GM21723 (cell line): ENCODE data around the gene PCSK4.
"Not testable (repeated sequence)": the region's sequence is repeated elsewhere in the genome, so short reads cannot be mapped to it uniquely, and the experiment has no call there.

ENCODE experiments used
- ATAC-seq: cut with Tn5 transposase; IDR thresholded peaks from one replicate; pipeline ENCODE4 v1.9.1; 2021; ENCODE audit warnings: mild to moderate bottlenecking, moderate library complexity; ENCODE audit not compliant: unreplicated experiment

Gene PCSK4

DNA sequence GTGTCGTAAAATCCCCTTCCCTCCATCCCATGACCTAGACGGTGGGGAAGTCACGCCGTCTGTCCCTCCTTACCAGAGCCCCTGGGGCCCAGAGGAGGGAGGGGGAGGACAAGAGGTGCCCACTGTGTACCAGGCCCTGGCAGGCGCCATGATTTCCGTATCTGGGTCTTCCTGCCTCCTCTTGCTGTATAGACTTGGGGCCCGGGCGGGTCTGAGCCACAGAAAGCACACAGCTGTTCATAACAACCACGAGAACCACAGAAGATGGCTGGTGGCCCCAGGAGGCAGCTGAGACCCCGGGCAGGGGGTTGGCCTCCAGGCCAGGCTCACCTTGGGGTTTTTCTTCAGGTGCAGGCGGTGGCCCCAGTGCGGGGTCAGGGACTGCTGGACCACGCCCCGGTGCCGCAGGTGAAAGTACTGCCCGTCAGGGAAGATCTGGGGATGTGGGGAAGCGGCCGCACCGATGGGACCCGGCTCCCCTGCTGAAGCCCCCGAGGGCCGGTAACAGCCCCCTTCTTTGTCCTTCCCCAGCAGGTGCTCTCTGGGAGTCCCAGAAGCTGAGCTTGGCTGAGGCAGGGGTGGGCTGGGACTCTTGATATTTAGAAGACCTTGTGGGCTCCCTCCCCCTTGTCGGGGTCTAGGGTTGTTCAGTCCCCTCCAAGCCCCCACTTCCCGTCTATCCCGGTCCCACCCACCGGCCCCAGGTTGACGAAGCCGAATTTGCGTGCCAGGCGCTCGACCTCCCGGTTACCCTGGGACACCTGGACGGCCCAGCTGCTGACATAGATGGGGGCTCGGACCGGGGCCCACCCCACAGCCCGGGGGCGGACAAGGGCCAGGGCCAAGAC lies 463 bp downstream of the PCSK4 start:
- ATAC-seq, result no peak

DNA sequence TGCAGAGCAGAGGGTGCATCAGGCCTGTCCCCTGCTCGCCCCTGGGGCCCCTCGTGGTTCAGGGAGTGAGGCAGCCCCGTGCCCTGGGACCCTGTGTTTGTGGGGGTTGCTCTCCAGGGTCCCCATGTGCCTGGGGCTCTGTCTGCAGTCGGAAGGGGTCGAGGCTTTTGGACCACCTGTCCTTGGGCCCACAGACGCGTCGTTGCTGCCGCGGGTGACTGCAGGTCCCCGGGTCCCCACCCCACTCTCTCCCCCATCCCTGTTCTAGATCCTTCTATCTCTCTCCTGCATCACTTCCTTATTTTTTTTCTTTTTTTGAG lies 1.9 kb downstream of the PCSK4 start:
- ATAC-seq, result no peak

DNA sequence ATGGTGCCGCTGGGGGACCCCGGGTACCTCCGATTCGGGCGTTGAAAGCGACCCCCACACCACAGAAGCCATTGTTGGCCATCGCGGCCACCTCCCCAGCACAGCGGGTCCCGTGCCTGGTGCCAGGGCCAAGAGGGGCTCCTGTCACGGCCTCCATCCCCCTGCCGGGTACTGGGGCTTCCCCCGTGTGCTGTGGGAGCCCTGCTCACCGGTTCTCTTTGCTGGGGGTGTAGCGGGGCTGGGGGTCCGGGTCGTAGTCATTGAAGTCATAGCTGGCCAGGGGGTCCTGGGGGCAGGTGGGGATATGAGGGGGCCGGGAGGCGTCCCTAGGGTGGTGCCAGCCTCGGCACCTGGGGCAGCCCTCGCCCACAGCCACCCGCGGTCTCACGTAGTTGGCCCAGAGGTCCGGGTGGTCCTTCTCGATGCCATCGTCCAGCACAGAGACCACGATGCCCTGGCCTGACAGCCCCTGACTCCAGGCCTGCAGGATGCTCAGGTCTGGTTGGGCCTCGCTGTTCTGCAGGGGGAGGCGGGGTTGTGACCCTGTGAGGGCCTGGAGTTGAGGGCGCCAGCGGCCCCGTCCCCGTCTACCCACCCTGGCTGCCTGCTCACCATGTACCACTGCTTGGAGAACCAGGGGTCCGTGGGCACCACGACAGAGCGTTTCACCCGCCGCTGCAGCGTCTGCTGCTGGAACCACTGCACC lies 2.4 kb downstream of the PCSK4 start:
- ATAC-seq, result no peak

DNA sequence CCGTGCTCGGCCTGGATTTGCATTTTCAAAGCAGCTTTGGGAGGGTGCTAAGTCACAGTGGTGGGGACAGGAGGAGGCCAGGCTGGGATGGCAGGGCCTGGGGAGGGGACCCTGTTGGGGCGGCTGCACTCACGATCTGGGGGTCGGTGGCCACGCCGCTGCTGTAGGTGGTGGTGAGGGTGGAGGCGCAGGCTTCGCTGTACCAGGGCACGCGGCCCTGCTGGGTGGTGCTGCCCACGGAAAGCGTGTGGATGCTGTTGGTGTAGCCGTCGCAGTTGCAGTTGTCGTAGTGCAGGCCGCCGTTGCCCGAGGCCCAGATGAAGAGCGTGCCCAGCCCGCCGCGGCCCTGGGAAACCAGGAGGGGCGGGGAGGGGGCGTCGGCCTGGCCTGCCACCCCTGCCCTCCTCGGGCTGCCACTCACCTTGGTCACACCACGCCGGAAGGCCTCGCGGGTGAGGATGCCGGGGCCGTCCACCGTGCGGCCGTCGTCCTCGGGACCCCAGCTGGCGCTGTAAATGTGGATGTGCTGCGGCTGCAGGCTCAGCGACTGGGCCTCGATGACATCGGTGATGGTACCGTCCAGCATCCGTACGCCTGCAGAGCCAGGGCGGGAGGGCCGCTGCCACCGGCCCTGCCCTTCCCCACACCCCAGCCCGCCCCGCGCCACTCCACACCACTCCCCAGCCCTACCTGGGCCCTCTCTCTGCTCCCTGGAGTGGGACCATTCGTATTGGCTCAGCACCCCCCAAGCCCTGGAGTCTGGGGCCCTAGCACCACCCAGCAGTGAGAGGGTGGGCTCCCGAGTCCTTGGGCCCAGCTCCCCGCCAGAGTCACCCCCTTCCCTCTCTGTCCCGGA lies 3.2 kb downstream of the PCSK4 start:
- no peak for ATAC-seq

DNA sequence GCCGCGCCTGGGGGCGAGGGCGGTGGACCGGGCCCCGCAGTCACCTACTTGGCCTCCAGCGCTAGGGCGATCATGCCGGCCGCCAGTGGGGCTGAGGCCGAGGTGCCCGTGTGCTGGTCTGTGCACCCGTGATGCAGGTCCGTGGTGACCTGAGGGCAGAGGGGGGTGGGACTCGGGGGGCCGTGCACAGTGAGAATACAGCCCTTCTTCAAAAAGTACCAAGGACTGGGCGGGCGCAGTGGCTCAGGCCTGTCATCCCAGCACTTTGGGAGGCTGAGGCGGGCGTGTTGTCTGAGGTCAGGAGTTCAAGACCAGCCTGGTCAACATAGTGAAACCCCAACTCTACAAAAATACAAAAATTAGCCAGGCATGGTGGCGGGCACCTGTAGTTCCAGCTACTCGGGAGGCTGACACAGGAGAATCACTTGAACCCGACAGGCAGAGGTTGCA lies 6.1 kb downstream of the PCSK4 start:
- no peak for ATAC-seq

DNA sequence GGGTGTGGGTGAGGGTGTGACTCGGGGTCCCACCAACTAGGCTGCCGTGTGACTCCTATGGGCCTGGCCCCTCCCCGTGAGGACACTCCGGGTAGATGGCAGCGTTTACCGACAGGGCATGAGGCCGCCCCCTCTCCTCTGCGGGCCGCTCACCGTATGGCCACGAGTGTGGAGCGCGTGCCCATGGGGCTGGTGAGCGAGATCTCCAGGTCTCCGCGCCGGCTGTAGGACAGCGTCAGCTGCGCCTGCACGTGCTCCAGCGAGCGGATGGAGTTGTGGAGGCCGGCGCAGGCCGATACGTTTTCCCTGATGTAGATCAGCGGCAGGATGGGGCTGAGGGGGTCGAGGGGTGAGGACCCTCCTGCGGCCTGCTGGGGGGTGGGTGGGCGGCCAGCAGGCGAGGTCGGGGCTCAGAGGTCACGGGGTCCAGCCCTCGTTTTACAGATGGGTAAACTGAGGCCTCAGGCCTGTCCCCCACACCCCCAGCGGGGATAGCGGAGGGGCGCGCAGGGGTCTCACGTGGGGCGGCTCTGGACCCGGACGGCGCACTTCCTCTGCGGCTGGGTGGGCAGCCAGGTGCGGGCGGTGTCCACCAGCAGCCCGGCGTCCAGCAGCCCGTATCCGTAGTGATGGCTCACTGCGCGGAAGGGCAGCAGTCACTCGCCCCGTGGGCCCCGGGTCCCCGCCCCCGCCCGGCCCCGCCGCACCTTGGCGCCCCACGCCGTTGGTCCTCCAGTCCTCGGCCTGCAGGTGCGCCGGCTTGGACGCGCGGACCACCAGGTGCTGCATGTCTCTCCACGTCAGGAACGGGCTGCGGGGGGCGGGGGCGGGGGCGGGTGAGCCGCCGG lies 6.8 kb downstream of the PCSK4 start:
- ATAC-seq, result no peak

DNA sequence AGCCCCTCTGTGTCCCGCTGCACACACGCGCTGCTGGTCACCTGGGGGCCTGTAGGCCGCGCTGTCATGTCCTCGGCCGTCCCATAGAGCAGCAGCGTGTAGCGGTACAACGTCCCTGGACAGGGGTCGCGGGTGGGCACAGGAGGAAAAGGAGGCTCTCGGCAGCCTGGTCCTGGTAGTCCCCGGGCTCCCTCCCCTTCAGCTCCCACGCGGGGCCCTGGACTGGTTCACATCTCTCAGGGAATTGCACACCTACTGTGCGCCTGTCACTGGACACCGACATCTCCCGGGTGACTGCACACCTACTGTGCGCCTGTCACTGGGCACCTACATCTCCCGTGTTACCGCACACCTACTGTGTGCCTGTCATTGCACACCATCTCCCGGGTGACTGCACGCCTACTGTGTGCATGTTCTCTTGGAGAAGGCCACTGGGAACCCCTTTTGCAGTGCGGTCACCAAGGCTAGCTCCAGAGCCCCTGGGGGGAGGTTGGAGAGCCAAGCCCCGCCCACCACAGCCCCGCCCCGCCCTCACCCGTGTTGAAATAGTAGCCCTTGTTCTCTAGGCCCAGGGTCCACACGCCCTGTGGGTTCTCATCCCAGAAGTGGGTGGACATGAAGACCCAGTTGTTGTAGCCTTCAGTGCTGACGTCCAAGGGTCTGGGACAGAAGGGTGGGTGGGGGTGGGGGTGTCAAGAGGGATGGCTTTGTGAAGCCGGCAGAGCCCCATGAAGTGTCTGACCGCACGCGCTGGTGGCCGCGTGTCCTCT lies 7.6 kb downstream of the PCSK4 start:
- ATAC-seq, result no peak

DNA sequence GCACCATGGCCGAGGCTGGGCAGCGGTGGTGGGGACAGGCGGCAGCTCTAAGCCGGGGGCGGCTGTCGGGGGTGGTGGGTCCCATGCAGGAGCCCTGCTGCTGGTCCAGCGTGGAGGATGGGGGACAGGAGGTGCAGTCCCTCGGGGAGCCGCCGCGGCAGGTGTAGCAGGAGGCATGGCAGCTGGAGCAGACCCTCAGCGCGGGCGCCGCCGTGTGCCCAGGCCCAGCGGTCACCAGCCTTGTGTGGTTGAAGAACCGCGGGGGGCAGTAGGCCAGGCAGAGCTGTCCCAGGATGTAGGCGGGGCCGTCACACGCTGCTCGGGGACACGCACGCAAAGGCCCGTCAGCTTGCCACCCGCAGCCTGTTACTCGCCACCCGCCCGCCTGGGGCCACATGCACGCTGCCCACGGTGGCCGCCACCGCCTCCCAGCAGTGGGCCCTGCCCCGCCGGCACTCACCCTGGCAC lies 8.2 kb downstream of the PCSK4 start:
- no peak for ATAC-seq

DNA sequence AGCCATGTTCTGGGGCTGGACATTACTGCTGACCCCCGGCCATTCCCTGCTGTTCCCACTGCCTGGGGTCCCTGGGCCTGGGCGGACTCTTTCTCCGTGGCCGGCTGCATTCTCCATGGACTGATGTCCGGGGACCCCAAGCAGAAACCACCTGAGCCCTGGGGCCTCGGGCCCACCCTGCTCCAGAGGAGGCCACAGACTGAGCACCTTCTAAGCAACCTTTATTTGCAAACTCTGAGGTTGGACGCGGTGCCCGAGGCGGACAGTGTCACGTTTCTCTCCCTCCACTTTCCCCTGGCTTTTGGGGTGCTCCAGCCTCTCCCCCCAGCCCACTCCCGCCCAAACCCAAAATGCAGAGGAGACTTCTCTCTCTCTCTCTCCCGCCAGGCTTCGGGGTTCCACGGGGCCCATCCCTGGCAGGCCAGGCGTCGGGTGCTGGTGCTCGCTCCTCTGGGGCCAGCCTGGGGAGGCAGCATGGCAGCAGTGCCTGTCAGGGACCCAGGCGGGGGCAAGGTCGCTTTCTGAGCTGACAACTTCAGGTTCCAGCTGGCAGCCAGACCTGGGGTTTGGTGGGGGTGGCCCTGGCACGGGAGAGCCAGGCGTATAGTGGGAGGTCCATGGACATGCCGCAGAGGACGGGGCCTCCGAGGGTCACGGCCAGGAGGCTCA lies 8.8 kb downstream of the PCSK4 start:
- no peak for ATAC-seq

DNA sequence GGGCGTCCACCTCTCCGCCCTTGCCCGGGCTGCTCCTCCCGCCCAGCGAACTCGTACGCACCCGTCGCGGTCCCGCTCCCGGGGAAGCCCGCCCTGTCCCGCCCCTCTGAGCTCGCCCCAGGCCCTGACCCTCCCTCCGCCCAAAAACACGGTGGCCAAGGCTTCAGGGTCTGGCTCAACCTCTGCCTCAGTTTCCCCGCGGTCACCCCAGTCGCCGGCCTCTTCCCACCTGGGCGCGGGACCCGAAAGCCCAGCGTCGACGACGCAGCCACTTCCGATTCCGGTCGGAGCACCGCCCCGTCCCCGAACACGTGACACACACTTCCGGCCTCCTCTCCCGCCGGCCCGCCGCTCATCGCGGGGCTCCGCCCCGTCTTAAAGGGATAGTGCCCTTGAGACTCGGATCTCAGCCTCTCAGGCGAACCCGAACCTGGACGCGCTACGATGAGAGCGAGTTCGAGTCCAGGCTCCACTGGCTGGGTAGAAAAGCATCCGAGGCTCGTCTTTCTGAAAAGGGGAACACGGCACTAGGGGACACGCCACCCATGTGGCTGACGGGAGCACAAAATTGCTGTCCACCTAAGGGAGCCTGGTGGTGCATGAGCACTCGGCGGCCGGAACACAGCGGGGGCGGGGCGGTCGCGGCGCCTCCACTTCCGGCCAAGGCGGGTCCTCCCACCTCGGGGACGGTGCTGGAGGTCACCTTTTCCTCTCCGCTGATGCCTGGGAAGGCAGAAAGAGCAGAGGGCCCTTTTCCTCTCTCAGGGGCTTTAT lies 11.0 kb downstream of the PCSK4 start, which contains the start of gene C19orf25:
TSS of gene C19orf25 (minus strand) at position 282 of the 774 bp plus-strand sequence. CDS start 312 bp downstream, outside the sequence.
- ATAC-seq, result peak; percentile 73

DNA sequence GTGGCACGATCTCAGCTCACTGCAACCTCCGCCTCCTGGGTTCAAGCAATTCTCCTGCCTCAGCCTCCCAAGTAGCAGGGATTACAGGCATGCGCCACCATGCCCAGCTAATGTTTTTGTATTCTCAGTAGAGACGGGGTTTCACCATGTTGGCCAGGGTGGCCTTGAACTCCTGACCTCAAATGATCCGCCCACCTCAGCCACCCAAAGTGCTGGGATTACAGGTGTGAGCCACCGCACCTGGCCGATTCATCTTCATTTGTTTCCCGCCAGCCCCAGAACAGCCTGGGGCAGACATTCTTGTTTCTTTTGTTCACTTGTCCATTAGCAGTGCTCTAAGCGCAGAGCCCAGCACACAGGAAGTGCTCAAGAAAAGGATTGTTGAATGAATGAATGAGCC lies 13.1 kb downstream of the PCSK4 start:
- not testable (repeated sequence) for ATAC-seq

DNA sequence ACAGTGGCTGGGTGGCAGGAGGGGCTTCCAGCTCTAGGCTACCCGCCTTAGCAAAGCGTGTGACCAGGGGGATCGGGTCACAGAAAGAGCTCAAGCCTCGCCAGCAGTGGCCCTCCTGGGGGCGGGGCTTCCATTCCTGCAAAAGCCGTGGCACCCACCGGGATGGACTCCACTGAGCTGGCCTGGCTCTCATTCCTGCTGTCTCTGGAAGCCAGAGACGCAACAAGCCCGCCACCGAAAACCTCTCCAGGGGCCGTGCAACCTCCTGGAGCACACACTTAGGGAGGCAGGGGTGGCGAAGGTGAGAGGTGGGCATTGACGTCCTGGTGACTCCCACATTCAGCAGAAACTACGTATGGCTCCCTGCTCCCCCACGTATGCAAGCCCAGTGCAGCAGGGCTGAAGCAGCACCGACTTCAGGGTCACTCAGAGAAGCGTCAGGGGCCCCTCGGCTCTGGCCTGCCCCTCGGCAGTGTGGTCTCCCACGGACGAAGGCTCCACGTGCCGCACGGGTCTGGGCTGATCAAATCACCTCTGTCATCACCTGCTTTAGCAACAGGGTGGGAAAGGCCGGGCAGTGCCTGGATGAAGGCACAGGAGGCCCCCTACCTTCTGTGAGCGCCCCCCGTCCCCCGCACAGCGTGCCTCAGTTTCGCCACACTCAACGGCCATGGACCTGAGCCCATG lies 14.3 kb downstream of the PCSK4 start:
- ATAC-seq, result no peak

DNA sequence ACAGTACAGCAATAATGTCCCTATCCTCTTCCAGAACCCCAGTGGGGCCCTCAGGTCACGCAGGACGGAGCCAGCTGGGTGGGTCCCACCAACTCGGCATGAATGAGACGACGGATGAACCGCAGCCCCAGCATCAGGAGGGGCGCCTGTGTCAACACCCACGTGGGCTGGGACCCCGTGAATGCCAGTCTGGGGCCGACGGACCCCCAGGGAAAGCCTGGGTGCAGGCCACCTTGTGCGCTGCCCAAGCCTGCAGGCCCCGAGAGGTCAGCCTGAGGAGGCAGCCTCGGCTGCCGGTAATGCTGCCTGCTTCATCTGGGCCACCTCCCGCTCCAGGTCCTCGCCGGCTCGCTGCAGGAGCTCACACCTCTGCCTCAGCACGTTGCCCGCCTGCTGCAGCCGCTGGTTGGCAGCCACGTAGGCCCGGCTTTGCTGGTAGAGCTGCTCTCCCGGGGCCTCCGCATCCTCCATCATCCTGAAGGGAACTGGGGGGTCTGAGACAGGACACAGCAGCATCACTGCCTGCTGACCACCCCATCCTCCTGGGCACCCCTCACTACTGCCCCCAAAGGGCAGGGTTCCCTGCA lies 15.3 kb downstream of the PCSK4 start:
- no peak for ATAC-seq

DNA sequence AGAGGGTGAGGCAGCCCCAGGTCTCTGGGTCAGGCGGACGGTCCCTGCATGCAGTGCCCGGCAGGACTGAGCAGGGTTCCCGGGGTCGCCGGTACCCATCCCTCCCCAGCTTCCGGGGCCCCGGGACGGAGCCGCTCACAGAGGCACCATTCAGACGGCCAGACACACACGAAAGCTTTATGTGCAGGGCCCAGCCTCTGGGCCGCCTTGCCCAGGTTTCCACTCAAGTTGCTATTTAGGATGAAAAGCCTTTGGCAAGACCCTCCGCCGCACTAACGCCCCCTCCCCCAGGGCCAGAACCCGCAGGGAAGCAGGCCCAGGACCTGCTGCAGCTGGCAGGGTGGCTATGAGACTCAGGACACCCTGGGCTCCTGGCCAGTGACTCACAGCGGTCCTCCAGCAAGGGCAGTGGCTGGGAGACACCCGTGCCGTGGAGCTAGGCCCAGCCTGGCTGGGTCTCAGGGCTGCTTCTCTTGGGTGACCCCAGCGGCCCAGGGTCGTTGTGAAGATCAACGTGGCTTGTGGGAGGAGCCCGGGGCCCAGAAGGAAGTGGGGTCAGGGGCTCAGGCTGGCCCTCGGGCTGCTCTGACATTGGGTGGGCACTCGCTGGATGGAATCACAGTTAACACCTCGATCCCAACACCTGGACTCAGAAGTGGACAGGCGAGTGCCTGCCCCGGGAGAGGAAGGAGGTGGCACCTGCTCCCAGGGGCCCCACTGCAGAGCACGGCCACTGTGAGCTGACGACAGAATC lies 16.0 kb downstream of the PCSK4 start:
- no peak for ATAC-seq

DNA sequence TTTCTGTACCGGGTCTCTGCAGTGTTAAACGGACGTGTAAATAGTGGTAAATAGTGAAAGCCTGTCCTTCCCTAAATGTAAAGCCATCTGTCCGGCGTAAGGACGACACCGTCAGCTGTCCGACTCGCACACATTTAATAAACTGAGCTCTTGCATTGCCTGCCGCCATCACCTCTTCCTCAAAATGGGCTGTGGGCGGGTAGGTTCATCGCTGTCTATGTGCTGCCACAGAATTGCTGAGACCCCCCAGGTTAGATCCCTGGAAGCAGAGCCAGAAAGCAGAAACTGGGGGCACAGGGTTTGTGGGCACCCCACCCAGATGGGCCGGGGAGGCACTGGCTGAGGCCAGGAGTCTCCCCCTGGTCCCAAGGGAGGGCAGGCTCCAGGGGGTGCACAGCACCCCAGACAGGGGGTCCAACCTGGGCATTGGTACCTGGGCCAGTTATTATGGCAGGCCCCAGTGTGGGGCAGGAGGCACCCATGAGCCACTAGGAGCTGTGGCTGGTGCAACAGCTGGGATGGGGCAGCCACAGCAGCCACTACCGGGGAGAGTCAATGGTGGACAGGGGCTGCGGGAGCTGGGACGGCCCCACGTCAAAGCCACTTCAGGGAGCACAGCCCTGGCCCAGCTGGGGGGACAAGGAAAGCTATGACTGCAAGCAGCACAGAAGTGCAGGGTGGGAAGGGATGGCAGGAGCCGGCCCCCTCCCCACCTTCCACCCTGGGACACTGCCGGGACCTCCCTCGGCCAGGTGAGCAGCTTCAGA lies 16.9 kb downstream of the PCSK4 start:
- ATAC-seq, result no peak
